Colon (tissue), 2 donors: Measurements from ENCODE around the gene ZNF804B.

Experiments
- FAIRE-seq: peaks from 2 replicates; lab custom pipeline; 2012; peaks lifted over from hg19 to GRCh38; lab: Jason Lieb, UNC
- donor health status: control.
- donor health status: control.

ZNF804B gene

DNA sequence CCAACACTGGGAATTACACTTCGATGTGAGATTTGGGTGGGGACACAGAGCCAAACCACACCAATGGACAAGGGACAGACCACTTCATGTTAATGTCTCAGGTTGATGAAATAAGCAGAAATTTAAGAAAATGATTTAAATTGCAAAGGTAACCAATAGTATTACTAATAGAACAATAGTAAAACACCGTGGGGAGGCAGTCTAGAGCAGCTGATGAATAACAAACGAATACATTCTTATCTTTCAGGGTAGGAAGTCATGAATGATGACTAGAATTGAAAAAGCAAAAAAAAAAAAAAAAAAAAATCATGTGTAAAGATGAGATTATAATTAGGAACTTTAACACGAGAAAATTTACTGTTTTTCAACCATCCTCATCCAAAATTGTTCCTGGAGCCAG is 207.9 kb downstream of the ZNF804B start:
- no peak for FAIRE-seq

DNA sequence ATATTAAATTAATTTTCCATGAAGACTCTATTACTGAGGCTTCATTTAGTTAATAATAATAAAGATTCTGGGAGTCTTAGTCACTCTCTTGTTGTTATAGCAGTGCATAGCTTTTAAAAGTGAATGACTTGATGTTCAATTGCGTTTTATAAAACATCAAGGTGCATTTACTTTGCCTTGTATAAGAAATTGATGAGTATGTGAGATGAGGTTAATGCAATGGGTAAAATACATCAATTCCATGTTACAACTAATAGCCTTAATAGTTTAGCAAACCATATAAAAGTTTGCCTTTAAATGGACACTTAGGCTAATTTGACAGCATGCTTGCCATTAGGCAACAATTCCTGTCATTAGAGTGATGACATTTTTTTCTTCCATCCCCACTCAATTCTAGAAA is 209.7 kb downstream of the ZNF804B start:
- no peak for FAIRE-seq

DNA sequence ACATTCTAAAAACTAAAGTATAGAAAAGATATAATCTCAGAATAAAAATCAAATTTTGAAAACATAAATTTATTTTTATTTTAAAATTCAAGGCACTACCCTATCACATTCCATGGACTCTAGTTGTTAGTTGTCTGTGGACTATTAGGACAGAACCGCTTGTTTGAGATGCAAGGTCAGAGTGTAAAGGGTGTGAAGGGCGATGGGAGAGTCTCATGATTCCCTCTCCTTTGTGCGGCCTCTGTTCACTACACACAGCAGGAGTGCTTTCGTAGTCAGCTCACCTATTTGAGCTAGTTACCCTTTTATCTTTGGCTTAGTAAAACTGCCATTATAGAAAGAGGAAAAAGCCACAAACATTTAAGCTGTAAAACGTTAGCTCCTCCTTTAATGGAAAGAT is 225.8 kb downstream of the ZNF804B start:
- no peak for FAIRE-seq

DNA sequence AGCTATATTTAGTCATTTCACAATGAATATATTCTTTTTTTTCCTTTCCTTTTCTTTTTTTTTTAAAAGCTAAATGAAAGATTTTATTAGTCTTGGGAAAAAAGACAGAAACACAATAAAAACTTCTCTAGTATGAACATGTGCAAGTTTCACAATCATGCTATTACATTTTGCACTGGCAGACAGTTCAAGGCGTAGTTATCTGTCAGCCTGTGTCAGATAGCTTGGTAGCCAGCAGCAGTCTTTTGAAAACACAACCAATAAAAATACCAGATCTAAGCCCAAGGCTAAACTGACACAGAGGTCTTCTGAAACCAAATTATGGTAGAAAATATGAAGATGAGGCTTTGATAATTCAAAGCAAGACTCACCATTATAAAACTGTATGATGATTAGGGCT is 241.8 kb downstream of the ZNF804B start:
- no peak for FAIRE-seq

DNA sequence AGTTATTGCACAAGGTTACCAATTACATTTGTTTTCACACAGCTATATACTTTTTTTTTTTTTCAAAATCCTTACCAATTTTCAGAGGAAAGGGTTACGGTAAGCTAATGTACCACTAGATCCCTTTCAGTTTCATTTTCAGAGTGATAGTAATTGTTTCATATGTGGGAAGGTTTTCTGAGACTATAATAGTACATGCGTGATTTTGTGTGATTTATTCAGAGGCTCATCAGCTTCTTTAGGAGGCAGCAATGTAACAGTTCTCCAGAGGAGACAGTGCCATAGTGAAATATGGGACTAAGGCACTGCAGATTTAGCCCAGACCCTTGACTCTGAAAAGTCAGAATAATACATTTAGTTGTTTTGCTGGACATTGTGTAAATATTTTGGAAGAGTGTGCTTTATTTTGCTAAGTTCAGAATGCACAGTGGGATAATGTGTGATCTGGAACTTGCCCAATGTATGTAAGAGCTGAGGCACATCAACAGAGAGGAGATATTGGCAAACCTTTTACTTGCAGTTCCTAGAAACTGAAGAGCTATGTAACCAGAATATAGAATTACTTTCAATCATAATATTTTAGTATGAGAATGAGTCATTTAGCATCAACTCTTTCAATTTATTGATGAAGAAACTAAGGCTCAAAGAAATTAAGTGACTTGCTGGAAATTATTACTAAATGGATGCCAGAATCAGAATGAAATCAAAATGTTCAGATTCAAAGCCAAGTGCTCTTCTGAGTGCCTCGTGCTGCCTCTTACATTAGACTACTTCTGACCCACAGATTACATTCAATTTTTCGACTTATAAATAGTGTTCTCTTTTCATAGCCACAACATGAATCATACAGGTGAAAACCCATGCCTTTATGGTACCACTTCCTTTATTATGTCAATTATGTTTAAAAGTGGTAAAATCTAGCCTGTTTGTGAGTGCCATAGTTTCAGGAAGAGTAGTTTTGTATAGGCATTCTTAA is 243.8 kb downstream of the ZNF804B start:
- no peak for FAIRE-seq

DNA sequence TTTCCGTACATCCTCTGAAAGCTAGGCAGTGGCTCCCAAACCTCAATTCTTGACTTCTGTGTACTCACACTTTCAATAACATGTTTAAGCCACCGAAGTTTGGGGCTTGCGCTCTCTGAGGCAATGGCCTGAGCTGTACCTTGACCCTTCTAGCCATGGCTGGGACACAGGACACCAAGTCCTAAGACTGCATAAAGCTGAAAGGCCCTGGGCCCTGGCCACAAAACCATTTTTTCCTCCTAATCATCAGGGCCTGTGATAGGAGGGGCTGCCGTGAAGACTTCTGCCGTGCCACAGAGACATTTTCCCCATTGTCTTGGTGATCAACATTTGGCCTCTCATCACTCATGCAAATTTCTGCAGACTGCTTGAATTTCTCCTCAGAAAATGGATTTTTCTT is 252.5 kb downstream of the ZNF804B start:
- FAIRE-seq: no peak

DNA sequence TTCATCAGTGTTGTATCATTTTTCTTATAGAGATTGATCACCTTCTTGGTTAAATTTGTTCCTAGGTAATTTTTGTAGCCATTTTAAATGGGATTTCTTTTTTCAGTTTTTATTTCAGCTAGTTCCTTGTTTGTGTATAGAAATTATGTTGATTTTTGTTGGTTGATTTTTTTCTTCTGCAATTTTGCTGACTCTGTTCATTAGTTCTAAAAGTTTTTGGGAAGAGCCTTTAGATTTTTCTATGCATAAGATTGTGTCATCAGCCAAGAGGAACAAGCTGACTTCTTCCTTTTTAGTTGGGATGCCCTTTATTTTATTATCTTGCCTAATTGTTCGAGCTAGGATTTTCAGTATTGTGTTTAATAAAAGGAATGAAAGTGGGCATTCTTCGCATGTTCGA is 258.2 kb downstream of the ZNF804B start:
- FAIRE-seq: no peak

DNA sequence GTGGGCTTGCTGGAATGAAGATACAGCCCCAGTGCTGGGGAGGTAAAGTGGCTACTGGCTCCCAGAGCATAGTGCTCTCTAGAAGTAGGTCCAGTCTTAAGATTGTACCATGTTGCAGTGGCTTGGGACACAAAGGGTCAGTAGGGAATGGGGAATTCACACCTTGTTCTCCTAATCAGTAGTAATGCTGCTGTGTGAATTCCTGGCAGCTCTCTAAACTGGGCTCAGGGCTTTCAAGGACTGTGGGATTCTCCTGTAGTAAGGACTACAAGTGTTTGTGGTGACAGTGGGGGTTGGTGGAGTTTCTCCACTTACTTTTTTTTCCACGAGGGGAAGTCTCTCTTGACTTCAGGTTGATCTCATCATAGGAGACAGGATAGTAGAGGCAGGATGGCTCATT is 262.2 kb downstream of the ZNF804B start:
- FAIRE-seq: no peak

DNA sequence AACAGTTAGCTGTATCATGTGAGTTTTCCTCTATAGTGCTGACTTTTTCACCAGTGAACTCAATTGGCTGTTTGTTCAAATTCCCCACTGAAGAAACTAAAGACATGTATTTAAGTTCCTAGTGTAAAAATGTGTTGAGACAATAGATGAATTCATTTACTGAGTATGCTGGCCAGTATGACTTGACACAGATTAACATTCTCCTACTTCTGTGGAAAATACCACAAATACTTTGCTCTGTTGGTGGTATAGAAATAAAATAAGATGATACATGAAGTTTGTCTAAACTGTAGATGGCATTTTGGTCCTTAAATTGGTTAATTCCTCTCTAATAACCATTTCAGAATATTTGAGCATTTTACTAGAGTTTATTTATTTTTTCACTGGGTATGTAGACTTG is 263.7 kb downstream of the ZNF804B start:
- FAIRE-seq: no peak

DNA sequence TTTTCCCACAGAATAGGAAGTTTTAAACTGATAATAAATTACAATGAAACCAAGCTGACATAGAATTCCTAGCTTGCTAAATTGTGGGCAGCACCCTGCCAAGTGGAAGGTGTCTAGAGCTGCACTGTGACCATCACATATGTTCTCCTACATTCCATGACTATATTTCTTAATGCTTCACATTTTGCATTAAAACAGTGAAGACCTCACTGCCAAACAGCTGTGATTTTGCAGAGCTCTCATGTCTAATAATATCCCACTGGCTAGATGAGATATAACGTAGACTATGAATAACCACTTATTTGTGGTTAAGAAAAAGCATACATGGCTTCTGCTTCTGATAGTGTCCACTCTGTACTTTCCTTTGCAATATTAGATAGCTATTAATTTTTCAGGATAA is 264.4 kb downstream of the ZNF804B start:
- no peak for FAIRE-seq

DNA sequence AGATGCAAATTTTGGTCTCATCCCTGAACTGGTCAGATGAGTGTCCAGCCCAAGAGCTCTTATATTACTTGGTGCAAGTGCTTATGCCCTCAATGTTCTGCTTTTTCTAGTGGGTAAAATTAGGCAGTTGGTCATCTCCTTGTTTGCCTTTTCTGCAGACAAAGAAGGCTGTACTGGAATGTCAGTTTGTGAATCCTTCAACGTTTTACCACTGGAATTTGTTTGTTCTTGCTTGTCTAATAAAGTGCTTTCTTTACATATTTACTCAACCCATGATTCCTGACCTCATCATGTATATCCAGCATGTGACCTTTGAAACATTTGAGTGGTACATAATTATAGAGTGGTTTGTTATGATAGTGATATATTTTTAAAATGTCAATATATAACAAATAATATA is 268.3 kb downstream of the ZNF804B start:
- FAIRE-seq: no peak

DNA sequence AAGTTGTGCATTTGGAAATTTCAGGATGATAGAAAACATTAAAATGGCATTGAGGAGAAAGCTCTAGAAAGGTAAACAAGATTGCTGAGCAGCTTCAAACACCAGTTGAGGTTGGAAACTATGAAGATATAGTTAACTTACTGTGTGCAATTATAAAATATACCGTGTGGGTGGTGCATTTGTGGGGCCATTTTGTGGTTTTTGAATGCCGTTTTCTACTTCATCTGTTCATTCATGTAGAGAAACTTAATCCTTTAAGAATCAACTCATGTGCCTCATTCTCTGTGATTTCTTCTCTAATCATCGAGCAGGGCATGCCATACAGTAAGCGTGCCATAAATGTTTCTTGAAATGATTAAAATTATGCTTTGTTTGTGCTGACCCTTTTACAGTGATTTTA is 268.8 kb downstream of the ZNF804B start:
- no peak for FAIRE-seq

DNA sequence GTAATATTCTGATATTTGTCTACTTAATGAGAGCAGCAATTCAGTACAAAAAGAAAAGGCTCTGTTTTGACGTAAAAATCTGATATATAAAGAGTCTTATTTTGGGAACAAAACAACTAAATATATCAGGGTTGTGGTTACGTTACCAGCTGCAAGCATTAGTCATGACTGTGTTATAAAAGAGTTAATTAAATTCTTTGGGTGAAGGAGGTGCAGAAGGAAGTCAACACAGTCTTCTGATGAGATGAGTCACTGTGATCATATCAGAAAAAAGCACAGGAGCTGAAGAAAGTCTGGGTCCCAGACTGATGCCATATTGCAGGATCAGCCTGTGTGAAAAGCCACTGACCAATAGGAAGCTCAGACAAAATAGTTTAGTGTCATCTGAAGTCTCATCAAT is 270.4 kb downstream of the ZNF804B start:
- no peak for FAIRE-seq

DNA sequence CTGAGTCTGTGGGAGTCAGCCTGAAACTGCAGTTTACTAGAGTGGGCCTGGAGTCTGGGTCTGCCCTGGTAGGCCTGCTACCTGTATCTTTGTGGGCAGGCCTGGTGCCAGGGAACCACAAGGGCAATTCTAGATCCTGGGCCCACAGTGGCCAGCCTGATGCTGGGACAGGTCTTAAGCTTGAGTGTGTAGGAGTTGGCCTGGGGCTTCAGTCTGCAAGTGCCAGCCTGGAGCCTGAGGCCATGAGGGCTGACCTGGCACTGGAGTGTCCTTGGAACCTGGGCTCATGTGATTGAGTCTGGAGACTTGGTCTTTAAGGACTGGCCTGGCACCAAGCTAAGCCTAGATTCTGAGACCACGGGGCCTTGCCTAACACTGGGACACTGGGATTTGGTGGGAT is 281.7 kb downstream of the ZNF804B start:
- no peak for FAIRE-seq

DNA sequence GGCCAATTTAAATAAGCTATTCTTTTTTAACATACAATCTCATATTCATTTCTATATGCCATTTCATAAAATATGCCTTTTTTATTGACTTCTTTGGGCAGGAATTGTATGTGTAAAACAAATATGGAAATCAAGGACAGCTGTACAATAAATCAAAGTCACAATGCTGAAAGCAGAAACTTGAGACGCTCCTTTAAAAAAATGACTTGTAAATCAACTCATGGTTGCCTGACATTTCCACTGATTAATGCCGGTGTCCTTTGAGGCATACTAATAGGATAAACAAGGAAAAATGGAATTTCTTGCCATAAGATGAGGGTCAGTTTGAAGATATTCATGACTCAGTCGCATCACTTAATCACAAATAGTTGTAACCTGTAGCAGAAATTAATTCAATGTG is 283.4 kb downstream of the ZNF804B start:
- no peak for FAIRE-seq

DNA sequence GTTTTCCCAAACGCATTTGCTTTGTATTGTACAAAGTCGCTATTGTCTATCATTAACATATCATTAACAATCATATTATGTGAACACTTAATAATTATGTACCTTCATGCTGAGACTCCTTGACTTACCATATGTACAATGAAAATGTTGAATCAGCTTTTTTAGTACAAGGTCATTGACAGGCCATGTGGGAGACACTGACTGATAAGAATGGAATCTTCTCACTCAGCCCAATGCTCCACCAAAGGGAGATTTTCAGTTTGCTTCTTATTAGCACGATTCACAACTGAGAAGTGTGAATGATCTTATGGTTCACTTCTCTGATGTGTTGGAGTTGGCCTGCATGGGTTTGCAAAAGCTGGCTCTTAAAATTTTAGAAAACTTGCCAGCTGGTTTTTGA is 289.5 kb downstream of the ZNF804B start:
- no peak for FAIRE-seq

DNA sequence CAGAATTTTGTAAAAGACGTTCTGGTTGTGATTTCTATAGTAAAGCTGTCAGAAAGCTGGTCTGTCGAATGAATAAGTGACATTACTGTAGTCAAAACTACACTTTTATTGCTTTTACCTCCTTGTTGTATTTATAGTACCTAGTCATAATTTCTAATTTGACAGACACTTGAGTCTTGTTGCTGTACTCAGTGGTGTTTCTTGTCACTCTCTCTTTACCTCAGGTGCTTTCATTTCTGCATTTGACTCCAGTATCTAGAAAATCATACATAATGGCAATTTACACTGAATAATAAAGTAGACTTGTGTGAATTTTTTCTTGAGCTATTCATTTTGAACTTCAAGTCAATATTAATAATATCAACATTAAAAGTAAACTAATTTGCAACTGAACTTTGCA is 293.6 kb downstream of the ZNF804B start:
- no peak for FAIRE-seq

DNA sequence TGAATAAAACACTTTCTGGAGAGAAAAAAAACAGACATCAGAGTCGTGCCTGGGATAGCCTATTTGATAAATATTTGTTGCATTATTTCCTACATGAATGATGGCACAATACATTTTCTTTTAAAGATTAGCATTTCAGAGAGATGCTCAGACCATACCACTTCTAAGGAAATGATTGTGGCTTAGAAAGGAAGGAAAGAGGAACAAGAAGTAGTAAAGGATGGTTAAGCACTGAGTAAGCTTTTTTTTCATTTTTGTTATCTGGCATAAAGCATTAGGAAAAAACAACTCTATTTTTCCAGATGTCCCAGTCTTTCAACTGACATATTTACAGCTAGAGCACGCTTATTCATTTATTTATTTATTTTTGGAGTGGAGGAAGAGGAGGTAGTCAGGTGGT is 294.9 kb downstream of the ZNF804B start:
- FAIRE-seq: no peak

DNA sequence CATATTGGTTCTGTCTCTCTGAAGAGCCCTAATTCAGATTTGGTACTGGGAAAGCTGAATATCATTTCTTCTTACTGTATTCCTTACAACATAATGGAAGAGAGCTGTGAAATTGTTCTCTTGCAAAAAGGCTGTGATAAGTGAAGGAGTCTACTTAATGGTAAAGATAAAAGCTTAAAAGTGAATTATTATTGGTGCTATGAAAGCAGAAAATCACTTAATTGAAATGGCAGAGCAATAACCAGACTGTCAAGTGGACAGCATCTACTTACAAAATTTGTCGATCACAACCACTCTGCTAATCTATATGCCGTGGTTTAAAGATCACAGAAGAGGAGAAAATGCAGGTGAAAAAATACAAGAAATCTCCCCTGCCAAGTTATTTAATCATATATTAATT is 300.7 kb downstream of the ZNF804B start:
- FAIRE-seq: no peak

DNA sequence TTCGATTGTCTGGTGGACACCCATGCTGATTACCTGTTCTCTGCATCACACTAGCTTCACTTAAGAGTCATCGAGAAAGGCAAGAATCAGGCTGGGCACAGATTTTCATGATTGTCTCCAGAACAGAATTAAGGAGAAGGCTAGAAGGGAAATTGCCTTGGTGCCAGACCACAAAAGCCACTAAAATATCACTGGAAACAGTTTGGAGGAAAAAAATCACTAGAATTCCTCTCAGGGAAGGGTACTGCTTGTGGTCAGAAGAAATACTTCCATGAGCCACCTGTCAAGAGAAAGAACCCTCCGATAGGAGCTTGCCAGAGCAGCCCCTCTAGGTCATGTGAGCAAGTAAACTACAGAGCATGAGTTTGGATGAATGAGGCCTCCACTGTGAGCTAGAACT is 305.3 kb downstream of the ZNF804B start:
- no peak for FAIRE-seq

DNA sequence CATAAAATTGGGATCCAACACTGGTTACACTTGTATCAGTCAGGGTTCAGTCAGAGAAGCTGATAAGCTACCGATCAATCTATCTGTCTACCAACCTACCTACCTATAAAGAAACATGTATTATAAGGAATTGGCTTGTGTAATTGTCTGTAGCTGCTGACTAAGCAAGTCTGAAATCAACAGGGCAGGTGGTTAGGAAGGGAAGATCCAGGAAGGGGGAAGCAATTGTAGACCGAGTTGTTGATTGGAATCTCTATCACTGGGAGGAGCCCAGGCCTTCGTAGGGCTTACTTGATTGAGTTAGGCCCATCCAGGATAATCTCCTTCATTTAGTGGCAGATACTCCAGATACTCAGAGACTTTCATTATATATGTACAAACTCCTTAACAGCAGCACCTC is 307.5 kb downstream of the ZNF804B start:
- no peak for FAIRE-seq

DNA sequence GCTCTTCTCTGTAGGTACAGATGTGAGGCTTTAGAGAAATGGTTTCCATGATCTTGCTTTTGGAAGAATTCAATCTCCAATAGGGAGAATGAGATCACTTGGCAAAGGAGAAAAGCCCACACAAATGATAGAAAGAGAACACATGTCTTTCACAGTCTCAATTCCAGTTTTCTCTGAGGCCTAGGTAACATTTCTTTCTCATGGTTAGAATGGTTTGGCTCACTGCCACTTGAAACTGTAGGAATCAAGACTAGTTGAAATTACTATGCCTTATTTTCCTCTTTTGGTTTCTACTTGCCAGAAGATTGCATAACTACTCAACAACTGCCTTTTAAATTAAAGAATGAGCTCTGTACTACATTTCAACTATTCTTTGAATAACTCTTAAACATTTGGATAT is 312.6 kb downstream of the ZNF804B start:
- FAIRE-seq: no peak

DNA sequence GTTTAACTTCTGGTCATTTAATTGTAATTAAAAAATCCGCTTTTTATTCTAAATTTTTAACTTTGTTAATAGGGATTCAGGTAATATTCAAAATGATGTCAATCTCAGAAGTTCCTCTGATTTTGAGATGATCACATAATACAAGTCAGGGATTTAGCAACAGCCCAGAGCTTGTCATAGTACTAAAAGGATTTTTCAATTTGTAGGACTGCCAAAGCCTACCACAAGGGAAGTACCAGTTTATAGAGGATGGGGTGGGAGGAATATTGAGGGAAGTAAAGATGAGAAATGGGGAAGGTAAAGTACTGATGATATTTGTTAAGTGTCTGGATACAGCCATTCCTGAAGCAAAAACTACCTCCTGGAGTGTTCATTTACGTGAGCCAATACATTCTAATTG is 314.3 kb downstream of the ZNF804B start:
- no peak for FAIRE-seq

DNA sequence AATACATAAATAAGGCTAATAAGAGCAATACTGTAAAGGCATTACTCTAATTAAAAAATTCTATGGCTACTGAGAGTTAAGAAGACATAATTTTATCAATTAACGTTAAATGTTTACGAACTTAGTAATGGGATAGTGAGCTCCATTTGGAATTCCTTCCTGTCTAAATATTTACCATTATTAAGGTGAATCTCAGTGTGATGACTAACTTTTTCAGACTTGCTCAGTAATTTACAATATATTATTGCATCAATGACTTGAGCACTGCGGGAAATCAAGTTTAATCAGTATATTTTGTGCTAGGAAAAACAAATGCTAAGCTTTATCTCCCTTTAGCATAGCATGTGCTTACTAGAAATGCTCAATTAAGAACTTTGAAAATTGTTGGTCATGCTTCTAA is 318.5 kb downstream of the ZNF804B start:
- FAIRE-seq: no peak
